Hepatocyte (in vitro differentiated cells): ENCODE measurements around the gene FOXN3.

Source experiments
- EZH2 ChIP-seq: fragments of 200-600 bp; sonication (generic); IDR thresholded peaks from 2 replicates; pipeline ENCODE4 v1.6.1; 2016; ENCODE audit warnings: antibody characterized with exemption, mild to moderate bottlenecking, borderline replicate concordance
- TF ChIP-seq, protein P1 (sequence below): fragments of 200-600 bp; sonication (generic); IDR thresholded peaks from 2 replicates; pipeline ENCODE4 v1.5.1; 2016; ENCODE audit warnings: antibody characterized with exemption, mild to moderate bottlenecking; ENCODE audit not compliant: poor library complexity

- no peak for TF ChIP-seq EZH2
- TF ChIP-seq, protein P1, sequence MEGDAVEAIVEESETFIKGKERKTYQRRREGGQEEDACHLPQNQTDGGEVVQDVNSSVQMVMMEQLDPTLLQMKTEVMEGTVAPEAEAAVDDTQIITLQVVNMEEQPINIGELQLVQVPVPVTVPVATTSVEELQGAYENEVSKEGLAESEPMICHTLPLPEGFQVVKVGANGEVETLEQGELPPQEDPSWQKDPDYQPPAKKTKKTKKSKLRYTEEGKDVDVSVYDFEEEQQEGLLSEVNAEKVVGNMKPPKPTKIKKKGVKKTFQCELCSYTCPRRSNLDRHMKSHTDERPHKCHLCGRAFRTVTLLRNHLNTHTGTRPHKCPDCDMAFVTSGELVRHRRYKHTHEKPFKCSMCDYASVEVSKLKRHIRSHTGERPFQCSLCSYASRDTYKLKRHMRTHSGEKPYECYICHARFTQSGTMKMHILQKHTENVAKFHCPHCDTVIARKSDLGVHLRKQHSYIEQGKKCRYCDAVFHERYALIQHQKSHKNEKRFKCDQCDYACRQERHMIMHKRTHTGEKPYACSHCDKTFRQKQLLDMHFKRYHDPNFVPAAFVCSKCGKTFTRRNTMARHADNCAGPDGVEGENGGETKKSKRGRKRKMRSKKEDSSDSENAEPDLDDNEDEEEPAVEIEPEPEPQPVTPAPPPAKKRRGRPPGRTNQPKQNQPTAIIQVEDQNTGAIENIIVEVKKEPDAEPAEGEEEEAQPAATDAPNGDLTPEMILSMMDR: no peak
Measured at GRCh38 chr14:89382901-89383845, 33.9 kb downstream of the FOXN3 start.
